AG20443 (cell line): ENCODE results near the gene DCTN2.
"Not testable (repeated sequence)": the region's sequence is repeated elsewhere in the genome, so short reads cannot be mapped to it uniquely, and the experiment has no call there.

Experiments
- DNase-seq: peaks from one replicate; pipeline ENCODE4 v3.0.0; 2012; ENCODE audit warnings: low spot score, mixed read lengths

DCTN2 gene

DNA sequence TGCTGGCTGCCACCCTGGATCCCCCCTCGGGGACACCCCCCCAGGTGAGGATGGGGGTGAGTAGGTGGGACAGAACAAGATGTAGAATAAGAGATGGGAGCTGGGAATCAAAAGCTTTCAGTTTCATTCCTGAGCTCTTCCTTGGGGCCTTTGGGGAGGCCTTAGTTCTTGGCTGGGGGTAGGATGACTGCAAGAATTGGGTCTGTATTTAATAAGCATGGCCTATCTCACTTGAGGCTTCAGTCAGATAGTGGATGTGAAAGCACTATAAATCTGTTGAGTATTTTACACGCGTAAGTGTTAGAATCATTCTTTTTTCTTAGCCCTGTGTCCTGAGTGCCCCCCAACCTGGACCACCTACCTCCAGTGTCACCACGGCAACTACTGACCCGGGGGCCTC lies 19.8 kb downstream of the DCTN2 start:
- DNase-seq, result no peak

DNA sequence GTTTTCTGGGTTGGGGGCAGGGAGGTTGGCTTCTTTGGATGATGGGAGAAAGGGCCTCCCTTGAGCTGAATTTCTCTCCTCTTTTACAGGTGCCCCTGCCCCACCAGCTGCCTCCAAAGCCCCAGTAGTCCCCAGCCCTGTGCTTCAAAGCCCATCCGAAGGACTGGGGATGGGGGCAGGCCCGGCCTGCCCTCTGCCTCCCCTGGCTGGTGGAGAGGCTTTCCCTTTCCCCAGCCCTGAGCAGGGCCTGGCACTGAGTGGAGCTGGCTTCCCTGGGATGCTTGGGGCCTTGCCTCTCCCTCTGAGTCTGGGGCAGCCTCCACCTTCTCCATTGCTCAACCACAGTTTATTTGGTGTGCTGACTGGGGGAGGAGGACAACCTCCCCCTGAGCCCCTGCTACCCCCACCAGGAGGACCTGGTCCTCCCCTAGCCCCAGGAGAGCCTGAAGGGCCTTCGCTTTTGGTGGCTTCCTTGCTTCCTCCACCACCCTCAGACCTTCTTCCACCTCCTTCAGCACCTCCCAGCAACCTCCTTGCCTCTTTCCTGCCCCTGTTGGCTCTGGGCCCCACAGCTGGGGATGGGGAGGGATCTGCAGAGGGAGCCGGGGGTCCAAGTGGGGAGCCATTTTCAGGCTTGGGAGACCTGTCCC lies 20.4 kb downstream of the DCTN2 start:
- DNase-seq, result no peak

- no peak for DNase-seq
These were observed 21.2 kb downstream of the DCTN2 start for GRCh38 chr12:57525615-57526383.

DNA sequence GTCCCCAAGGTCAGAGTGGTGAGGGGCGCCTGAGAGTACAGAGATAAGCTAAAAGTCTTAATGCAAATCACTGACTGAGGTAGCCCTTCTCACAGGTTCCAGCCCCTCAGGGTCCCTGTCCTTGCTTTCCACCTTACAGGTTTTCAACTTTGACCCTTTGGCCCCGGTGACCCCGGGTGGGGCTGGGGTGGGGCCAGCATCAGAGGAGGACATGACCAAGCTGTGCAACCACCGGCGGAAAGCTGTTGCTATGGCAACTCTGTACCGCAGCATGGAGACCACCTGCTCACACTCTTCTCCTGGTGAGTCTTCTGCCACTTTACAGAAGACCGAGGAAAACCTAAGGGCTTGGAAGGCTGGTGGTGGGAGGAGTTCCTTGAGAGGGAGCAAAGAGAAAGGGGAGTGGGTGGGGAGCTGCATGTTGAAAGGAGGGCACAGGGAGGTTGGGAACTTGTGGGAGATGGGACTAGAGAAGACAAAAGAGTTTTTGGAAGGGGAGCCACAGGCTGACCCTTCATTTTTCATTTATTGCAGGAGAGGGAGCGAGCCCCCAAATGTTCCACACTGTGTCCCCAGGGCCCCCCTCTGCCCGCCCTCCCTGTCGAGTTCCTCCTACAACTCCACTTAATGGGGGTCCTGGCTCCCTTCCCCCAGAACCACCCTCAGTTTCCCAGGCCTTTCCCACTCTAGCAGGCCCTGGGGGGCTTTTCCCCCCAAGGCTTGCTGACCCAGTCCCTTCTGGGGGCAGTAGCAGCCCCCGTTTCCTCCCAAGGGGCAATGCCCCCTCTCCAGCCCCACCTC lies 22.0 kb downstream of the DCTN2 start:
- no peak for DNase-seq

GRCh38 chr12:57523706-57524614 lies 23.0 kb downstream of the DCTN2 start:
- no peak for DNase-seq

DNA sequence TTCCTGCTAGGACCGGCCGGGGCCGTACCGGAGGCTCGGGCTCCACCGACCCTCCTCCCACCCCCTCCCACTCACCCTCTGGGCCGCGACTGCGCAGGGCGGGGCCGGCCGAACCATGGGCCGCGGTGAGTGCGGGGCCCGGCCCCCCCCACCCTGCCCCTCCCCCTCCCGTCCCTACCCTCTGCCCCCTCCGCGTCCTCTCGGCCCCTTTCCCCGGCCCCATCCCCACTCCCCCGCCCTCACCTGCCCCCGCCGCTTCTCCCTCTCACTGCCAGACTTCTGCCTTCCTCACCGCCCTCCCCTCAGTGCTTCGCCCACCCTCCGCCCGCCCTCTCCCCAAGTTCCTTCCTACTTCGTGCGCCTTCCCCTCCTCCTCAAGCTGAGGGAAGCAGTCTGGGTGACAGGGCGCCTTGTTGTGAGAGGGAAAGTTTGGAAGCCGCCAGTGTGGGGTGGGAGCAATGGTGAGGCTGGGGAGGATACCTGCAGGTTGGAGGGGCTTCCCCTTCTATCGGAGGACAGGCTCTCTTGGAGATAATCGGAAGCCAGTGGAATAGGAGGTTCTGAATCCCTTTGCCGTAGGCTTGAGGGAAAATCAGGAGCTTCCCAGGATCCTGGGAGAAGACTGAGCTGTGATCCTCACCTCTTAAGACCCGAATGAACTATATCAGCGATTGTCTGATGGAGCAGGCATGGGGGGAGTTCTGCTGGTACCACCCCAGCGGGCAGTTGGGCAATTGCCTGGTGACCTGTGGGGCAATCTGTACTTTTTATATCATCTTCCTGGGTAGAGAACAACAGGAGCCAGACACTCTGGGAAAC lies 23.9 kb downstream of the DCTN2 start:
- no peak for DNase-seq

DNA sequence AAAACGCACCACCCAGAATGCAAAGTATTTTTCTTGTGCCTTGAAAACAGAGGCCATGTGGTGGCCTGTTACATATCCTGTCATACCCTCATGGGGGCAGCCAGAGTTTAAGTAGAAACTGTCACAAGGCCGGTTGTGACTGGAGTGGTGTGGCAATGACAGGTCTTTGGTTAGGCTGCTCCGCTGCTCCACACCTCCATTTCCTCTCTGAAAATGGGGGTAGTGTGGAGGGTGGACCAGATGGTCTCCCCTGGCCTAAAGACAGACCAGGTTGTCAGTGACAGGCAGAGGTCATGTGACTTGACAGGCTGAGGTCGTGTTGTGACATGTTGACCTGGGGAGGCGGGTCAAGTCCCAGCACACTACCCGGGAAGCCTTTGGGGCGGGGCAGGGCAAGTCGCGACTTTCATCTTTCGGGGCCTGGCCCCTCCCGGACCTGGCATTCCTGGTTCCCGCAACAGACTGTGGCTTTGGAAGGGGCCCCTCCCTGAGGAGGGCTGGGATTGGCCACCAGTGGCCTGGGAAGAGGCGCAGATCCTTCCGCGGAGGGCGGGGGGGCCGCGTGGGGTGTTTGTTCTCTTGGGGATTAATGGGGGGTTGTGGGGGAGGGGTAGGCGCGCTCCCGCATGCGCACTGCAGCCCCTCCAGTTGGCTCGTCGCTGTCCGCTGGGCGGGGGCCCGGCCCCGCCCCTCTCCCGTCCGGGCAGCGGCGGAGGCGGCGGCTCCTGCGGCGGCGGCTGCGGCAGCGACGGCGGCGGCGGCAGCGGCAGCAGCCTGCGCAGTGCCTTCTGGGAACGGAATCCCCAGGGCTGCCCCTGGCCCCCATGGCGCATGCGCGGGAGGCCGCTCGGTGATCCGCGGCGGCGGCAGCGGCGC lies 24.7 kb downstream of the DCTN2 start, which contains the start of gene MBD6:
Gene MBD6 (plus strand): TSS at position 814 of the 876 bp plus-strand sequence. CDS start 1,480 bp downstream, outside the sequence.
- DNase-seq, result peak; percentile 98

GRCh38 chr12:57521525-57522010 lies 25.4 kb downstream of the DCTN2 start:
- no peak for DNase-seq

- peak; percentile 97 for DNase-seq
These were observed 26.8 kb downstream of the DCTN2 start, which contains the start of gene DDIT3 for GRCh38 chr12:57520053-57520818. DDIT3 (minus strand) TSS chr12:57520514; CDS start chr12:57517406, 3,108 bp downstream.

- DNase-seq, result no peak
These were observed 27.3 kb downstream of the DCTN2 start for GRCh38 chr12:57519796-57520052.

- no peak for DNase-seq
These were observed 27.8 kb downstream of the DCTN2 start for GRCh38 chr12:57518920-57519795.

DNA sequence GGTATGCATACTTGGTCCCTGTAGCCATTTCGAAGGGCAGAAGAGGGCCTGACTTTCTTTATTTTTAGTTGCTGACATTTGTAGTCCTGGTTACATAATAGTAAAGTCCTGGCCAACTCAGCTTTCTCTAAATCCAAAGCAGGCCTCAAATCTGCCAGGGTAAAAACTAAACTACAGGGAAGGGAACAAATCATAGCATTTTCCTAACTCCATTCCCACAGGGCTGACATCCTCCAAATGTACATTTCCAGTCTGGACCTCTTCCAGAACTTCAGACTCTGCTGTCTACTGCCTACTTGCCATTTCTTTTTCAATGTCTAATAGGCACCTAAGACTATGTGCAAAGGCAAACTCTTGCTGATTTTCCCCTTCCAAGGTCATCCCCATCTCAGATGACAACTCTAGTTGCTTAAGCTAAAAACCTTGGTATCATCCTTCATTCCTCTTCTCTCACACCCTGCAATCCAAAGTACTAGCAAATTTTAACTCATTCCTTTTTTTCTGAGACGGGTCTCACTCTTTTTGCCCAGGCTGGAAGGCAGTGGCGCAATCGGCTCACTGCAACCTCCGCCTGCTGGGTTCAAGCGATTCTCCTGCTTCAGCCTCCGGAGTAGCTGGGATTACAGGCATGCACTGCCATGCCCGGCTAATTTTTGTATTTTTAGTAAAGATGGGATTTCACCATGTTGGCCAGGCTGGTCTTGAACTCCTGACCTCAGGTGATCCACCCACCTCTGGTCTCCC lies 28.6 kb downstream of the DCTN2 start:
- DNase-seq, result no peak

GRCh38 chr12:57517718-57518117 lies 29.3 kb downstream of the DCTN2 start:
- DNase-seq, result not testable (repeated sequence)

- DNase-seq, result peak; percentile 59
These were observed 29.8 kb downstream of the DCTN2 start for GRCh38 chr12:57517187-57517586.

DNA sequence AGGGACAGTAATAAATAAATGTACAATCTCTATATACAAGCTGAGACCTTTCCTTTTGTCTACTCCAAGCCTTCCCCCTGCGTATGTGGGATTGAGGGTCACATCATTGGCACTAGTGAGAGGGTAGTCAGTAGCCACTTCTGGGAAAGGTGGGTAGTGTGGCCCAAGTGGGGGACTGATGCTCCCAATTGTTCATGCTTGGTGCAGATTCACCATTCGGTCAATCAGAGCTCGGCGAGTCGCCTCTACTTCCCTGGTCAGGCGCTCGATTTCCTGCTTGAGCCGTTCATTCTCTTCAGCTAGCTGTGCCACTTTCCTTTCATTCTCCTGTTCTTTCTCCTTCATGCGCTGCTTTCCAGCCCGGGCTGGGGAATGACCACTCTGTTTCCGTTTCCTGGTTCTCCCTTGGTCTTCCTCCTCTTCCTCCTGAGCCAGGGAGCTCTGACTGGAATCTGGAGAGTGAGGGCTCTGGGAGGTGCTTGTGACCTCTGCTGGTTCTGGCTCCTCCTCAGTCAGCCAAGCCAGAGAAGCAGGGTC lies 30.3 kb downstream of the DCTN2 start:
- no peak for DNase-seq

- DNase-seq, result no peak
These were observed 31.0 kb downstream of the DCTN2 start for GRCh38 chr12:57515934-57516541.
